PC-9 (cell line): ENCODE data around the gene SCG2. TPM values are rescaled to one million over a fixed set of nuclear protein-coding genes. Genes with fewer than 3 reads are reported as not detected.

Source experiments
- BruUV-seq: library from RNA; stranded (reverse); fragments of 400-500 nt; replicated peaks from 2 replicates; lab custom pipeline; 2021; lab: Mats Ljungman, UMichigan
- CTCF ChIA-PET: fragments of 300-600 bp; sonication (Branson Sonifier 250); formaldehyde crosslinking; loops from one replicate; lab custom pipeline; 2022; ENCODE audit warnings: antibody characterized with exemption; lab: Charles Lee
- POLR2A ChIA-PET: fragments of 300-600 bp; sonication (Branson Sonifier 250); formaldehyde crosslinking; loops from one replicate; lab custom pipeline; 2022; ENCODE audit warnings: antibody characterized with exemption; ENCODE audit not compliant: unreplicated experiment; lab: Charles Lee
- DNase-seq, 2 experiments: peaks; one replicate each; pipeline versions ENCODE4 v3.0.0 to v3.0.0-alpha.2; 2015 to 2022; ENCODE audit warnings: mixed read lengths in 1 of 2
- H2AFZ ChIP-seq: fragments of 200-600 bp; sonication (generic); 2 replicates; pipeline ENCODE4 v1.8.1; 2017; ENCODE audit warnings: antibody characterized with exemption
- H3F3A ChIP-seq: fragments of 200-600 bp; sonication (generic); 2 replicates; pipeline ENCODE4 v1.8.1; 2017; ENCODE audit warnings: antibody characterized with exemption, mild to moderate bottlenecking, low read depth; ENCODE audit not compliant: insufficient read depth
- H3K27ac ChIP-seq: fragments of 200-600 bp; sonication (generic); 2 replicates; pipeline ENCODE4 v1.6.1; 2016; ENCODE audit warnings: mixed run types
- H3K27me3 ChIP-seq: fragments of 200-600 bp; sonication (generic); 2 replicates; pipeline ENCODE4 v1.6.1; 2016; ENCODE audit warnings: low read depth, mixed run types; ENCODE audit not compliant: insufficient read depth
- H3K36me3 ChIP-seq: fragments of 200-600 bp; sonication (generic); 2 replicates; pipeline ENCODE4 v1.6.1; 2016; ENCODE audit warnings: low read depth, mixed run types
- H3K4me1 ChIP-seq: fragments of 200-600 bp; sonication (generic); replicated peaks from 2 replicates; pipeline ENCODE4 v1.6.1; 2016; ENCODE audit warnings: mixed run types; ENCODE audit not compliant: insufficient read depth
- H3K4me2 ChIP-seq: fragments of 200-600 bp; sonication (generic); 2 replicates; pipeline ENCODE4 v1.6.1; 2017; ENCODE audit warnings: mixed run types
- H3K4me3 ChIP-seq: fragments of 200-600 bp; sonication (generic); 2 replicates; pipeline ENCODE4 v1.6.1; 2016; ENCODE audit warnings: mixed run types
- H3K79me2 ChIP-seq: fragments of 200-600 bp; sonication (generic); 2 replicates; pipeline ENCODE4 v1.6.1; 2017; ENCODE audit warnings: low read depth, mixed run types
- H3K9me2 ChIP-seq: fragments of 200-600 bp; sonication (generic); 2 replicates; pipeline ENCODE4 v1.8.1; 2017; ENCODE audit warnings: mild to moderate bottlenecking; ENCODE audit not compliant: insufficient read depth
- H3K9me3 ChIP-seq: fragments of 200-600 bp; sonication (generic); 2 replicates; pipeline ENCODE4 v1.8.1; 2016; ENCODE audit warnings: low read depth; ENCODE audit not compliant: insufficient read depth
- H4K20me1 ChIP-seq: fragments of 200-600 bp; sonication (generic); 2 replicates; pipeline ENCODE4 v1.8.1; 2017; ENCODE audit not compliant: insufficient read depth
- EZH2 ChIP-seq: fragments of 200-600 bp; sonication (generic); IDR thresholded peaks from 2 replicates; pipeline ENCODE4 v1.8.0; 2017; ENCODE audit warnings: antibody characterized with exemption, low read depth
- intact Hi-C: fragments of 100-400 bp; cut with micrococcal nuclease; formaldehyde crosslinking; loops from one replicate; pipeline ENCODE4 v1.10.0; 2022; ENCODE audit not compliant: unreplicated experiment
- total RNA-seq: library from RNA; stranded (reverse); gene quantifications from 2 replicates; pipeline ENCODE4 v1.2.3, GENCODE V29; 2021
- TF ChIP-seq, protein P1 (sequence below): fragments of 200-600 bp; sonication (generic); conservative IDR thresholded peaks from 2 replicates; pipeline ENCODE4 v1.6.1; 2017; ENCODE audit warnings: mixed run types, antibody characterized with exemption, mild to moderate bottlenecking, moderate library complexity

Gene SCG2
- total RNA-seq, 1 experiment from 2014 or later, result 0.81 TPM

DNA sequence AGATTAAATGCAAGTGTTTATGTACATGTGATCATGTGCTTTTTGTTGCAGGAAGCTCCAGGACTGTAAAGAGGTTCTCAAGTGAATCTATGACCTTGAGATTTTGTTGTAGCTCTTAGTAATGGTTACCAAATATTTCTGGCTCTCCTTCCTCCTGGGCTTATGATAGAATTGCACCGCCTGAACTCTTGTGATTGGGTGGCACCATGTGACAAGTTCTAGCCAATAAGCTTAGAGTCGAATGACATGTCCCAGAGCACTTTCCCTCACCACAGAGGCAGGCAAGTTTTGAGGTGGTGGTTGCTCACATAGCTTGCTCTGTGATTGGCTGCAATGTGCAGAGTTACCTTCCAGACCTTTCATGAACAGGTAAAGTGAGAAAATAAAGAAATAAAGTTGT lies 8.9 kb upstream of the SCG2 start:
- no TSS peak for BruUV-seq
- no peaks in the 10 kb centered on the region for H4K20me1 ChIP-seq
- peaks cover 20% of the 10 kb centered on the region for H3K4me1 ChIP-seq
- H3K36me3 ChIP-seq, result no peaks in the 10 kb centered on the region
- no peaks in the 10 kb centered on the region for H3K27me3 ChIP-seq
- H3K27ac ChIP-seq, result no peak overlapping the region
- no peaks in the 10 kb centered on the region for H3K9me3 ChIP-seq
- intact Hi-C loops, result no loop called here
- TF ChIP-seq, protein P1, sequence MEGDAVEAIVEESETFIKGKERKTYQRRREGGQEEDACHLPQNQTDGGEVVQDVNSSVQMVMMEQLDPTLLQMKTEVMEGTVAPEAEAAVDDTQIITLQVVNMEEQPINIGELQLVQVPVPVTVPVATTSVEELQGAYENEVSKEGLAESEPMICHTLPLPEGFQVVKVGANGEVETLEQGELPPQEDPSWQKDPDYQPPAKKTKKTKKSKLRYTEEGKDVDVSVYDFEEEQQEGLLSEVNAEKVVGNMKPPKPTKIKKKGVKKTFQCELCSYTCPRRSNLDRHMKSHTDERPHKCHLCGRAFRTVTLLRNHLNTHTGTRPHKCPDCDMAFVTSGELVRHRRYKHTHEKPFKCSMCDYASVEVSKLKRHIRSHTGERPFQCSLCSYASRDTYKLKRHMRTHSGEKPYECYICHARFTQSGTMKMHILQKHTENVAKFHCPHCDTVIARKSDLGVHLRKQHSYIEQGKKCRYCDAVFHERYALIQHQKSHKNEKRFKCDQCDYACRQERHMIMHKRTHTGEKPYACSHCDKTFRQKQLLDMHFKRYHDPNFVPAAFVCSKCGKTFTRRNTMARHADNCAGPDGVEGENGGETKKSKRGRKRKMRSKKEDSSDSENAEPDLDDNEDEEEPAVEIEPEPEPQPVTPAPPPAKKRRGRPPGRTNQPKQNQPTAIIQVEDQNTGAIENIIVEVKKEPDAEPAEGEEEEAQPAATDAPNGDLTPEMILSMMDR, result no peak
- TF ChIP-seq EZH2, result no peak
- no peak overlapping the region for H3K4me2 ChIP-seq
- H3K4me3 ChIP-seq, result no peak overlapping the region
- ChIA-PET CTCF (interaction anchor here (0.5 to 0.6 kb wide), 2 partner anchors 21 to 163 kb away, joined by 4 read pairs; no protein-coding TSS in a partner anchor), POLR2A (no interaction called here)
- H3K79me2 ChIP-seq, result no peaks in the 10 kb centered on the region
- H2AFZ ChIP-seq, result no peak overlapping the region
- H3F3A ChIP-seq, result peaks cover 15% of the 10 kb centered on the region; the same call in 1 of the 2 replicates
- no peak for DNase-seq
- H3K9me2 ChIP-seq, result no peaks in the 10 kb centered on the region

DNA sequence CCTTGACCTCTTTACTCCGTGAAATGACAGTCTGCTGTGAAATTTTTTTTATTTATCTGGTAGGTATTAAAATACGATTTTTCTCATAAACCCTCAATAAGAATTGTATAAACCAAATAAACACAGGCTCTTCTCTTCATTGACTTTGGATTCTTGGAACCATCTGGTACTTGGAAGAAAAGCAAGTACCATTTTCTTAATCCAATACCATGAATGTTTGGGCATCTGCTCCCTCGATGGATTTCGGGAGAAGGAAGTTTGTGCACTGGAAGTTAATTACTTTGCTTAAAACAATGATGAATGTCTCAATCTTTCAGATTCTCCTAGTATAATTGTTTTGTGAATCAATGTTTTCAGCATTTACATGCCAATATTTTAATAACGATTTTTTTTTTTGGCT lies 5.3 kb upstream of the SCG2 start:
- H3K4me3 ChIP-seq, result no peak overlapping the region
- no peak overlapping the region for H3K27ac ChIP-seq
- peaks cover 12% of the 10 kb centered on the region for H3F3A ChIP-seq
- no peaks in the 10 kb centered on the region for H3K79me2 ChIP-seq
- intact Hi-C loops, result no loop called here
- no peaks in the 10 kb centered on the region for H3K36me3 ChIP-seq
- ChIA-PET POLR2A (no interaction called here), CTCF (no interaction called here)
- TF ChIP-seq, protein P1, result no peak
- TF ChIP-seq EZH2, result no peak
- H3K27me3 ChIP-seq, result no peaks in the 10 kb centered on the region
- peaks cover 10% of the 10 kb centered on the region for H3K4me1 ChIP-seq
- no TSS peak for BruUV-seq
- no peak overlapping the region for H3K4me2 ChIP-seq
- no peak for DNase-seq
- no peak overlapping the region for H2AFZ ChIP-seq
- H3K9me2 ChIP-seq, result no peaks in the 10 kb centered on the region
- no peaks in the 10 kb centered on the region for H3K9me3 ChIP-seq
- no peaks in the 10 kb centered on the region for H4K20me1 ChIP-seq

DNA sequence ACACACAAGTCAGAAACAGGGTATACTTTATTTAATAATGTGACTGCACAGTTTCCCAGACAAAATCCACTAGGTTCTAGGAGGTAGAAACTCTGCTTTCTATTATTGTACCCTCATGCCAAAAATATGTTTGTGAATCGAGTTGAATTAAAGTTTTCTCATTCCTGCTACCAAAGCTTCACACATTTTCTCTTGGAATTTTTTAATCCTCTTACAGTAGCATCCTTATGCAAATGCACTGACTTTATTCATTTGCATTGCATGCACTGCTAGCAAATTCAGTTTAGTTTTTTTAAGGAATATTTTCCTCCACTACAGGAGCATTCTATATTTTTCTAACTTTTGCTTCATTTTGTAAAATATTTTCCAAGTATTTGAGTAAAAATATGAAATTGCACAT lies 4.8 kb upstream of the SCG2 start:
- Histone ChIP-seq H4K20me1 (no peaks in the 10 kb centered on the region), H3K27me3 (no peaks in the 10 kb centered on the region), H3K4me3 (no peak overlapping the region), H3F3A (peaks cover 7% of the 10 kb centered on the region), H3K9me3 (no peaks in the 10 kb centered on the region), H2AFZ (no peak overlapping the region), H3K9me2 (no peaks in the 10 kb centered on the region), H3K4me1 (peaks cover 7% of the 10 kb centered on the region), H3K27ac (no peak overlapping the region), H3K4me2 (no peak overlapping the region), H3K36me3 (no peaks in the 10 kb centered on the region), H3K79me2 (no peaks in the 10 kb centered on the region)
- intact Hi-C loops, result no loop called here
- DNase-seq, result no peak
- no TSS peak for BruUV-seq
- CTCF ChIA-PET, result no interaction called here
- TF ChIP-seq, protein P1, result no peak
- TF ChIP-seq EZH2, result no peak
- POLR2A ChIA-PET, result no interaction called here
